K562 (cell line): Measurements from ENCODE around the gene CASP6. TPM values are rescaled to one million over a fixed set of nuclear protein-coding genes. Genes with fewer than 3 reads are reported as not detected.

Source experiments
- ATAC-seq: fragments of 200-7000 bp; cut with Tn5 transposase; 3 replicates; pipeline ENCODE4 v1.9.1; 2020; ENCODE audit warnings: moderate library complexity
- BruUV-seq: library from RNA; stranded (reverse); fragments of 400-500 nt; replicated peaks from 2 replicates; lab custom pipeline; 2021; lab: Mats Ljungman, UMichigan
- CTCF ChIA-PET: fragments of 300-600 bp; formaldehyde crosslinking; extraction: SDS; loops from one replicate; lab custom pipeline; 2021; ENCODE audit warnings: low intra/inter-chr PET ratio; lab: Yijun Ruan, JAX
- POLR2A ChIA-PET: fragments of 300-600, 350-650 bp; sonication (Branson Sonifier 250); formaldehyde crosslinking; extraction: SDS; loops from one replicate; lab custom pipeline; 2021; ENCODE audit warnings: antibody characterized with exemption, inconsistent platforms; lab: Yijun Ruan, JAX
- DNase-seq, 4 experiments: peaks; one replicate each; pipeline versions ENCODE4 v3.0.0 to v3.0.0-alpha.2; 2011 to 2018; ENCODE audit warnings: low spot score in 3 of 4, mixed read lengths in 3 of 4; ENCODE audit errors: extremely low read depth in 1 of 4
- FAIRE-seq: peaks from 2 replicates; lab custom pipeline; 2011; peaks lifted over from hg19 to GRCh38; lab: Jason Lieb, UNC
- H2AFZ ChIP-seq: 2 replicates; pipeline ENCODE4 v1.6.0; 2011; ENCODE audit warnings: low read depth, low read length, control low read depth, inconsistent platforms
- H3K27ac ChIP-seq: fragments of 200-600 bp; 3 replicates; pipeline ENCODE4 v1.8.0; 2011; ENCODE audit warnings: low read depth, mild to moderate bottlenecking, control low read depth, inconsistent platforms, low read length, moderate library complexity, mixed read lengths; ENCODE audit errors: extremely low read depth
- H3K27me3 ChIP-seq, 2 experiments: fragments of 300-600 bp in 1 of 2; 2 replicates in 1 of 2; 3 replicates in 1 of 2; pipeline versions ENCODE4 v1.6.0 to v1.8.0; 2011; ENCODE audit warnings: inconsistent platforms in 2 of 2, low read length in 2 of 2, mild to moderate bottlenecking in 1 of 2, mixed read lengths in 1 of 2, moderate library complexity in 1 of 2; ENCODE audit not compliant: control insufficient read depth in 2 of 2, insufficient read depth in 2 of 2
- H3K36me3 ChIP-seq: fragments of 300-600 bp; 3 replicates; pipeline ENCODE4 v1.8.0; 2011; ENCODE audit warnings: mild to moderate bottlenecking, low read length, inconsistent platforms; ENCODE audit not compliant: control insufficient read depth, insufficient read depth
- H3K4me1 ChIP-seq, 2 experiments: fragments of 200-600 bp in 1 of 2; replicated peaks in 1 of 2; 2 replicates in 1 of 2; 3 replicates in 1 of 2; pipeline versions ENCODE4 v1.5.1 to v1.8.0; 2011; ENCODE audit warnings: inconsistent platforms in 2 of 2, low read length in 2 of 2, mild to moderate bottlenecking in 1 of 2, mixed read lengths in 1 of 2, moderate library complexity in 1 of 2; ENCODE audit not compliant: control insufficient read depth in 2 of 2, insufficient read depth in 2 of 2
- H3K4me2 ChIP-seq: 2 replicates; pipeline ENCODE4 v1.6.1; 2011; ENCODE audit warnings: low read length, control low read depth, inconsistent platforms, mixed read lengths; ENCODE audit not compliant: insufficient read depth
- H3K4me3 ChIP-seq: fragments of 200-600 bp; sonication (generic), shearing (Covaris generic); 2 replicates; pipeline ENCODE4 v1.5.1; 2016; ENCODE audit warnings: control low read depth, inconsistent platforms
- H3K79me2 ChIP-seq: fragments of 200-600 bp; 3 replicates; pipeline ENCODE4 v1.8.0; 2011; ENCODE audit warnings: low read length, inconsistent platforms; ENCODE audit not compliant: control insufficient read depth, insufficient read depth
- H3K9ac ChIP-seq, 2 experiments: 2 replicates each; pipeline versions ENCODE4 v1.6.0 to v1.6.1; 2011; ENCODE audit warnings: low read depth in 2 of 2, low read length in 2 of 2, control low read depth in 1 of 2, inconsistent platforms in 1 of 2, mild to moderate bottlenecking in 1 of 2, mixed read lengths in 1 of 2; ENCODE audit not compliant: insufficient read depth in 1 of 2
- H3K9me1 ChIP-seq: one replicate; pipeline ENCODE4 v1.6.0; 2011; ENCODE audit warnings: inconsistent platforms, mild to moderate bottlenecking, low read length, moderate library complexity; ENCODE audit not compliant: control insufficient read depth, insufficient read depth
- H3K9me3 ChIP-seq: replicated peaks from 2 replicates; pipeline ENCODE4 v1.5.1; 2011; ENCODE audit warnings: low read depth, low read length, inconsistent platforms; ENCODE audit not compliant: control insufficient read depth, insufficient read depth
- H4K20me1 ChIP-seq: replicated peaks from 2 replicates; pipeline ENCODE4 v1.6.1; 2011; ENCODE audit warnings: low read length, inconsistent platforms, mixed read lengths; ENCODE audit not compliant: control insufficient read depth, insufficient read depth
- ARHGAP35 ChIP-seq: fragments of 450-650 bp; IDR thresholded peaks from 2 replicates; pipeline ENCODE4 v1.6.1; 2018; ENCODE audit not compliant: partially characterized antibody
- E2F8 ChIP-seq: fragments of 450-650 bp; IDR thresholded peaks from 2 replicates; pipeline ENCODE4 v1.7.1; 2018; ENCODE audit warnings: mild to moderate bottlenecking, low read depth; ENCODE audit not compliant: partially characterized antibody
- GTF2E2 ChIP-seq: fragments of 200-800 bp; sonication (Bioruptor generic); IDR thresholded peaks from 2 replicates; pipeline ENCODE4 v1.6.1; 2016; ENCODE audit warnings: missing genetic modification characterization, missing compliant biosample characterization
- HNRNPK ChIP-seq: fragments of 200-400 bp; formaldehyde crosslinking; IDR thresholded peaks from one replicate; pipeline ENCODE4 v1.6.1; 2018; ENCODE audit warnings: mild to moderate bottlenecking, low read depth, low read length; ENCODE audit not compliant: poor library complexity, severe bottlenecking
- LEF1 ChIP-seq: fragments of 450-650 bp; IDR thresholded peaks from 2 replicates; pipeline ENCODE4 v1.6.1; 2016; ENCODE audit warnings: mild to moderate bottlenecking
- PTTG1 ChIP-seq: fragments of 450-650 bp; IDR thresholded peaks from 2 replicates; pipeline ENCODE4 v1.6.1; 2016; ENCODE audit warnings: low read depth, mild to moderate bottlenecking, missing genetic modification characterization, missing compliant biosample characterization
- RBM34 ChIP-seq: fragments of 200-400 bp; formaldehyde crosslinking; IDR thresholded peaks from 2 replicates; pipeline ENCODE4 v1.6.1; 2018; ENCODE audit warnings: low read length, borderline replicate concordance; ENCODE audit not compliant: insufficient read depth
- SRSF1 ChIP-seq: fragments of 200-400 bp; formaldehyde crosslinking; IDR thresholded peaks from 2 replicates; pipeline ENCODE4 v1.6.1; 2017; ENCODE audit warnings: mild to moderate bottlenecking, low read depth, low read length, moderate library complexity
- UBTF ChIP-seq, 2 experiments: IDR thresholded peaks; 2 replicates each; pipeline ENCODE4 v1.6.1; 2012; ENCODE audit warnings: improper control_type of control experiment in 2 of 2, low read depth in 2 of 2, low read length in 2 of 2, borderline replicate concordance in 1 of 2
- VEZF1 ChIP-seq: fragments of 200-800 bp; sonication (Bioruptor generic); IDR thresholded peaks from 2 replicates; pipeline ENCODE4 v1.6.1; 2017; ENCODE audit warnings: missing genetic modification characterization, missing compliant biosample characterization
- WHSC1 ChIP-seq: IDR thresholded peaks from one replicate; pipeline ENCODE4 v1.6.1; 2012; ENCODE audit warnings: low read length, control low read depth, inconsistent platforms
- YY1 ChIP-seq, 3 experiments: IDR thresholded peaks; 2 replicates each; pipeline ENCODE4 v1.6.1; 2011; ENCODE audit warnings: low read length in 2 of 3, mild to moderate bottlenecking in 2 of 3, moderate library complexity in 2 of 3, borderline replicate concordance in 1 of 3, control low read depth in 1 of 3, low read depth in 1 of 3; ENCODE audit not compliant: insufficient read depth in 3 of 3, insufficient replicate concordance in 2 of 3, control insufficient read depth in 1 of 3, insufficient read length in 1 of 3; ENCODE audit errors: extremely low read depth in 1 of 3
- ZBTB34 ChIP-seq: fragments of 250-450 bp; sonication (Bioruptor Pico); IDR thresholded peaks from 2 replicates; pipeline ENCODE4 v1.8.0; 2021; ENCODE audit warnings: mild to moderate bottlenecking, moderate library complexity
- WGBS: fragments of 100-300 bp; shearing (Covaris generic); methylation state at CpG from one replicate; pipeline ENCODE4 v1.1.6; 2016; ENCODE audit warnings: low coverage, mixed read lengths; ENCODE audit not compliant: insufficient coverage; ENCODE audit errors: missing lambda C conversion rate; 5-methylcytosine and 5-hydroxymethylcytosine counted together
- in situ Hi-C: fragments of 300-500 bp; cut with MboI; formaldehyde crosslinking; loops from 4 replicates; pipeline ENCODE4 v1.15.0; 2018; ENCODE audit warnings: inconsistent platforms, mixed read lengths
- intact Hi-C: fragments of 100-400 bp; cut with micrococcal nuclease; formaldehyde crosslinking; loops from 2 replicates; pipeline ENCODE4 v1.14.2; 2022
- polyA plus RNA-seq, 8 experiments: library from polyadenylated mRNA; depleted of rRNA in 4 of 8; stranded (reverse) in 5 of 8; unstranded in 3 of 8; fragments of >200 nt; fragmentation: Nextera tagmentation in 2 of 8; fragmentation: Illumina TruSeq in 1 of 8; extraction: Ambion mirVana in 2 of 8; extraction: Trizol in 1 of 8; gene quantifications; 2 replicates each; pipeline versions ENCODE4 v1.2.1 to v1.2.3, GENCODE V29; 2011 to 2014; ENCODE audit warnings: inconsistent platforms in 1 of 8, missing spikeins in 1 of 8
- total RNA-seq, 7 experiments: library from RNA; depleted of rRNA in 6 of 7; stranded (reverse); fragments of >200 nt in 6 of 7; fragmentation: Illumina TruSeq in 2 of 7; extraction: Trizol in 2 of 7; gene quantifications; 2 replicates each; pipeline versions ENCODE4 v1.2.1 to v1.2.3, GENCODE V29; 2011 to 2021; ENCODE audit warnings: low replicate concordance in 1 of 7

The CASP6 gene
- total and polyA plus RNA-seq, 9 of the 15 experiments (the other 6 are each of a cell fraction or from before 2014, with no cell fraction given), result 20.8 to 72.7 (median 39.1) TPM

GRCh38 chr4:109718759-109719158 is 15.5 kb upstream of the CASP6 start:
- 0 out of 2 replicates have a peak, but pooled peaks cover 2% of the 10 kb centered on the region for H4K20me1 ChIP-seq
- no peak overlapping the region for H3K4me3 ChIP-seq
- H3K27ac ChIP-seq, result peak overlapping the region; percentile 19; the same call in 1 of the 3 replicates
- H2AFZ ChIP-seq, result no peak overlapping the region
- peaks cover 56% of the 10 kb centered on the region for H3K79me2 ChIP-seq
- intact Hi-C loops, result no loop called here
- in situ Hi-C loops, result no loop called here
- H3K9me3 ChIP-seq, result no peaks in the 10 kb centered on the region; the same call in 1 of the 2 replicates
- ChIA-PET POLR2A (no interaction called here), CTCF (no interaction called here)
- FAIRE-seq, result no peak
- H3K27me3 ChIP-seq, result no peaks in the 10 kb centered on the region
- peaks cover 0 to 10% of the 10 kb centered on the region in 2 experiments; a peak in 2 of 5 replicates for H3K4me1 ChIP-seq
- no TSS peak for BruUV-seq
- ATAC-seq, result no peak
- H3K9ac ChIP-seq, result no peak overlapping the region
- no peak overlapping the region for H3K4me2 ChIP-seq
- H3K36me3 ChIP-seq, result peaks cover 84% of the 10 kb centered on the region
- 100% methylated on average over 1 of the region's 1 CpG for WGBS
- DNase-seq, result no peak
- no peaks in the 10 kb centered on the region for H3K9me1 ChIP-seq
- no peak for TF ChIP-seq WHSC1
- no peak for TF ChIP-seq YY1 (IDR thresholded peaks at IDR 0.05; ENCODE audit: borderline replicate concordance in 1 of 3, control insufficient read depth in 1 of 3, extremely low read depth in 1 of 3, insufficient read depth in 3 of 3, insufficient read length in 1 of 3, insufficient replicate concordance in 2 of 3, low read depth in 1 of 3, low read length in 2 of 3)
- no peak for TF ChIP-seq E2F8
- no peak for TF ChIP-seq LEF1
- no peak for TF ChIP-seq SRSF1
- no peak for TF ChIP-seq GTF2E2 (tag)
- TF ChIP-seq ZBTB34 (CRISPR knock-in tag), result no peak
- TF ChIP-seq ARHGAP35, result no peak
- TF ChIP-seq RBM34, result no peak
- no peak for TF ChIP-seq UBTF (IDR thresholded peaks at IDR 0.05; ENCODE audit: borderline replicate concordance in 1 of 2, low read depth in 2 of 2, low read length in 2 of 2)
- TF ChIP-seq PTTG1 (tag), result no peak
- no peak for TF ChIP-seq VEZF1 (CRISPR knock-in tag)
- no peak for TF ChIP-seq HNRNPK
